GOT3 (cell line): ENCODE results near the gene MT1A.
A peak's percentile ranks its signal among the peaks of the same experiment; 100 is the strongest.

Experiments used
- DNase-seq: peaks from one replicate; lab custom pipeline; 2025; ENCODE audit warnings: mixed read lengths; lab: John Stamatoyannopoulos, UW

MT1A gene

GRCh38 chr16:56679818-56680217 lies 41.4 kb downstream of the MT1A start:
- no peak for DNase-seq

DNA sequence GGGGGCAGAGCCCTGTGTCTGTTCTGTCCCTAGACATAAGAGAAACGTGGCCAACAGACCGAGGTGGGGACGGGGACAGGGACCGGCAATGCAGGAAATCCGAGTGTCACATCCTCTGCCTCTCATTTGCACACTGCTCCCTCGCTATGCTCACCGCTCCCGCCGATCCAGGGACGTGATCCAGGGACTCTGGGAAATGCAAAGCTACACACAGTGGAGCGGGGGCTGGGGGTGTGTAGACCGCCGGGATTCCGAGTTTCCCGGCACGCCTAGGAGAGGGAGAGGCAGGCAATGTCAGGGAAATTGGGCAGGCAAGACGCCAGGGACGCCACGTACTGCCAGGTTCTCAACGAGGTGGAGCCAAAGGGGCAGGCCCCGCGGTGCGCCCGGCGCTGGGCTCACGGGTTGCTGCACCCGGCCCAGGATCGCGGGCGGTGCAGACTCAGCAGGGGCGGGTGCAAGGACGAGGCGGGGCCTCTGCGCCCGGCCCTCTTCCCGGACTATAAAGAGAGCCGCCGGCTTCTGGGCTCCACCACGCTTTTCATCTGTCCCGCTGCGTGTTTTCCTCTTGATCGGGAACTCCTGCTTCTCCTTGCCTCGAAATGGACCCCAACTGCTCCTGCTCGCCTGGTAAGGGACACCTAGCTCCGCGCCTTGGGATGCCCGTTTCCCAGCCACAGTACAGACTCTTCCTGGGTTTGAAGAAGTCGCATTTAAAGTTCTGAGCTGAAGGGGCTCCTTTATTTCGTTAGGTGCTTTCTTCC lies 43.7 kb downstream of the MT1A start, which contains the start of gene MT1X:
TSS of gene MT1X (plus strand) at position 532 of the 764 bp plus-strand sequence. CDS start at position 603, 71 bp downstream.
- DNase-seq, result peak; percentile 76

DNA sequence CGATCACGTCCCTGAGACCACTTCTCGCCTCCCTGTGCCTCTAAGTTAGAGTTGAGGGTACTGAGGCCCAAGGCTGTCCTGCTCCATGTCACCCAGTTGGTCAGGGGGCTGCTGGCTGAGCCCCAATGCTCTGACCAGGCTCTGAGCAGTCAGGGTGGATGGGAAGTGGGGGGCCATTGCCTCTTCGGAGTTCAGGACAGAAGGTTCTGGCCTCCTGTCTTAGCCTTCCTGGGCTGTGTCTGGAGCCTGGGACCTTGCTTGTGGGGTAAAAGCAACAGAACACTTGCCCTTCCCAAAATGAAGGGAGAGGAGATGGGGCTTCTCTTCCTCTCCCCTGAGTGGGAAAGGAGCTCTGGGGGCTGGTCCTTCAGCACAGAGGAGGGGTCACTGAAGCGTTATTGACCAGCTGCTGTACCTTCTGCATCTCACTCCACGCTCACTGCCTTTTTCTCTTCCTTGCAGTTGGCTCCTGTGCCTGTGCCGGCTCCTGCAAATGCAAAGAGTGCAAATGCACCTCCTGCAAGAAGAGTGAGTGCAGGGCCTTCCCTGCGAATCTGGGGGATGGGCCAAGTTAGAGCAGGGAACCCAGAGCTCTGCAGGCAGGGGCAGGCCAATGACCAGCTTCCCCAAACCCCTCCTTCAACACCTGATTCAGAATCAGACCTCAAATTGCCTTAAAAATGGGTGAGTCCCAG lies 44.4 kb downstream of the MT1A start:
- no peak for DNase-seq

DNA sequence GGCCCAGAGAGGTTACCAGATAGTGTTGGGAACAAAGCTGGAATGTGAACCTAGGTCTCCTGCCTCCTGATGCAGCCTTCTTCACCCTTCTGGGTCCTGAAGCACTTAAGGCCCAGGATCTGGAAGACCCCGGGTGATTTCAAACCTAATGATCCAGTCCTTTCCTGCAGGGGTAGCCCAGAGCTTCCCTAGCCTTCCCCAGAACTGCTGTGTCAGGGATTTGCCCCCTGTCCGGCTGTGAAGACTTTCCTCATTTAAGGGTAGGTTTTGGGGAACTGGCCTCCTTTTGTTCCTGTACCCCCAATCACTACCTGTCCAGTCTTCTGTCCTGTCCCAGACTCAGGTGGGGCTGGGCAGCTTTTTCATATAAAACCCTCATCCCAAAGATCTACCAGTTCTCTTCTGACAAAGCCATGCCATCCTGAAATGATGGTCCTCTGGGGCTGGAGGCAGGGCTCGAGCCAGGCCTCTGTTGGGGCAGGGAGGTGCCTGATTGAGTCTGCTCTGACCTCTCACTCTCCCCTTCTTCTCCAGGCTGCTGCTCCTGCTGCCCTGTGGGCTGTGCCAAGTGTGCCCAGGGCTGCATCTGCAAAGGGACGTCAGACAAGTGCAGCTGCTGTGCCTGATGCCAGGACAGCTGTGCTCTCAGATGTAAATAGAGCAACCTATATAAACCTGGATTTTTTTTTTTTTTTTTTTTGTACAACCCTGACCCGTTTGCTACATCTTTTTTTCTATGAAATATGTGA lies 45.1 kb downstream of the MT1A start:
- no peak for DNase-seq

- DNase-seq, result no peak
Observed at GRCh38 chr16:56684256-56684925, 45.9 kb downstream of the MT1A start.

DNA sequence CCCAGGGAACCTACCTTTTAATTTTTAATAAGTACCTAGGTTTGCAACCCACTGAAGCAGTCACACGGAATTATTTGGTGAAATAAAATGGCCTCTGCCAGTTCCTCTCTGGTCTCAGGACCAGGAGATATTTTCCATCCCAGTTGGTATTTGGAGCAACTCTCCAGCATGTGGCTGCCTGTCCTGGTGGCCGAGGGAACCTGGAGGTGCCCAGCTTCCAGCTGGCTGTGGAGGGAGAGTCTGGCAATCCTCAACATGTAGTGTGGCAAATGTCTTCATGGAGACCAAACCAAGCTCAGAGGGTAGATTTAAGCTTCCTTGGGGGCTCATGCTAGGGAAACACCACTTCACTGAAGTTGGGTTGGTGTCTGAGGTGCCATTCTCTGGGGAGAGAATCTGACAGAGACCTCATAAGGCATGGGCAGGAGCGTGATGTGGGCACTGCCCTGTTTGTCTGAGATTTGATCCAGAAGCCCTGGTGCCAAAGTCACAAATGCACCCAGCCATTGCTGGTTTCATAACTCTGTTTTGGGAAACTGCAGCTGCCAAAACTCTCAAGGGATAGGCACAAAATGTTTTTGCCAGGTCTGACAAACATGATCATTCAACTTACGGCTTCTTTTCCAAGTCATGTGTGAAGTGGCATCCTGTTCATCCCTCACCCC lies 46.6 kb downstream of the MT1A start:
- no peak for DNase-seq

DNA sequence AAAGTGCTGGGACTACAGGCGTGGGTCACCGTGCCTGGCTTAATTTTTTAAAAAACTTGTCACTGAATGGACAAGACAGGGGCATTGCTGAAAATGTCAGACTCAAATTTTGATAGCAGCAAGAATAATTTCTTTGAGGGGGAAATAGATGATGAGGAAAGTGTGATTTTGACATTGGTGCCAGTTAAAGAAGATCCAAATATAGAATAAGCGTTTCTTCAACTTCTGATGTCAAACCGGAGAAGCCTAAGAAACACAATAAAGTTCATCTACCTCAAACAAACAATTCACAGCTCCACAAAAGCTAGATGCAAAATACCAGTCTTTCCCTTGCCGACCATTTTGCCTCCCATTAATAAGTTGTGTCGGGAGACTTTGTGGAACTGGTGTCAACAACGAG lies 48.3 kb downstream of the MT1A start:
- DNase-seq, result no peak

DNA sequence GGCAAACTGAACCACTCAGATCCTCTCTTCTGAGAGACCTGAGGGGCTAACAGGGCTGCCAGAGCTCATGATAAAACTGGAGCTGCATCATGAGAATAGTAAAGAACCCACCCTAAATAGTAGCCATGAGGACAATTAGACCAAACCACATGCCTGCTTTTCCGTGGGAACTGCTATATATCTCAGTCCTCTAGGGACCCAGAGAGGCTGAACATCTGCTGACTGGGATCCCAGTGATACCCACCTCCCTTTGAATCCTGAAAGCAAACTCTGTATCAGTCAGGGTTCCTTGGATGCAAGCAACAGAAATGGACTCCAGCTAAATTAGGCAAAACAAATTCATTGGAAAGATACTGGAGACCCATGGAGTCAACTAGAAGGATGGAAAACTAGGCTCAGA lies 50.3 kb downstream of the MT1A start:
- DNase-seq, result no peak

DNA sequence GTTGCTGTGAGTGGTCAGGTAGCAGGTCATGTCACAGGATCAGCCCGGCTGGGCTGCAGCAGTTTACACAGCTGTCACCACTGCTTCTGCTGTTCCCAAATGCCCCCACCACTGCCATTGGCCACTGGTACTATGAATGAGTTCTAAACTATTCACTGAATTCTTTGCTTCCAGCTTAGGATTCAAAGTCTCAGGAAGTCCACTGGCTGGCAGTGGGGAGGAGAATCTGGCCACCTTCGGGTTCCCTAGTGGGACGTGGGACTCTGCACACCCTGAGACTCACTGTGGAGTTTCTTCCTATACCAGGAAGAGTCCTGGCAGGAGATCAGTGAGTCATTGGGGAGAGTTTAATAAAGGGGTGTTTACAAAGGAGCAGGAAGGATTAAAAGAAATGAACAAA lies 50.7 kb downstream of the MT1A start:
- DNase-seq, result no peak
